Suprapubic skin (tissue), 4 donors: ENCODE results near the gene C2CD3.

Experiments used
- CTCF ChIP-seq, 2 donors: fragments of 200-600 bp in 1 of 2; fragments of 450-650 bp in 1 of 2; sonication (generic) in 1 of 2; IDR thresholded peaks; one replicate each; pipeline ENCODE4 v1.5.1; 2016 to 2019; ENCODE audit warnings: antibody characterized with exemption in 2 of 2, mild to moderate bottlenecking in 1 of 2, moderate library complexity in 1 of 2
- POLR2A ChIP-seq, 2 donors: fragments of 450-650 bp; IDR thresholded peaks; one replicate each; pipeline ENCODE4 v1.6.1; 2017; ENCODE audit warnings: antibody characterized with exemption in 2 of 2, mild to moderate bottlenecking in 2 of 2, moderate library complexity in 2 of 2
- POLR2AphosphoS5 ChIP-seq, 3 donors: sonication (generic); formaldehyde crosslinking; IDR thresholded peaks; one replicate each; pipeline ENCODE4 v1.6.1; 2017; ENCODE audit warnings: antibody characterized with exemption in 3 of 3

DNA sequence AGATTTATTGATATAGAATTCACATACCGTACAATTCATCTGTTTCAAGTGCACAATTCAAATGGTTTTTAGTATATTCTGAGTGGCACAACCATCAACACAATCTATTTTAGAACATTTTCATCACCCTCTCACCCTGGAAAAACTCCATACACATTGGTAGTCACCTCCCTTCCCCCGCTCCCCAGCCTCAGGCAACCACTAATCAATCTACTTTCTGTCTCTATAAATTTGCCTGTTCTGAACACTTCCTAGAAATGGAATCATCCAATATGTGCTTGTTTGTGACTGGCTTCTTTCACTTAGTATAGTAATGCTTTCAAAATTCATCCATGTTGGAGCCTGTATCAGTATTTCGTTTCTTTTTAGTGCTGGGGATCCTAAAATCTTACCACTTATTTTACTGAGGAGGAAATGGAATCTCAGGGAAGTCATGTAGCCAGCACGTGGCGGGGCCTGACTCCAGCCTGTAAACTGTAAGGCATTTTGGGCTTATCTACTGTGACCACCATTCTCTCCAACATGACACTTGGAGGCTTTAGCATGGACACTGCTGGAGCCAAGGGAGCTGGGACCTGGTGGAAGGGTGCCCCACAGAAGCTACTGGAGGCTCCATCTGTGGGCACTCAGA lies 161.0 kb downstream of the C2CD3 start:
- TF ChIP-seq POLR2AphosphoS5 (IDR thresholded peaks at IDR 0.05) = no peak
- TF ChIP-seq CTCF (IDR thresholded peaks at IDR 0.05) = no peak
- TF ChIP-seq POLR2A (IDR thresholded peaks at IDR 0.05) = no peak
